ENCODE measurements around the gene DRC3. TPM values are rescaled to one million over a fixed set of nuclear protein-coding genes. Genes with fewer than 3 reads are reported as not detected.

Gene DRC3
- total and polyA plus RNA-seq, 4 donors = 4.1 to 24.6 (median 20.3) TPM

GRCh38 chr17:17963694-17964436, 8.8 kb upstream of the DRC3 start:
- no peak overlapping the region for H3K4me3 ChIP-seq (ENCODE audit: low read depth, low read length)
- DNase-seq (ENCODE audit: low read depth in 4 of 6, low spot score in 6 of 6) = no peak
- no peaks in the 10 kb centered on the region for H3K27me3 ChIP-seq (ENCODE audit: control insufficient read depth, insufficient read depth, low read length)
- H3K4me1 ChIP-seq (ENCODE audit: control insufficient read depth, insufficient read depth, low read length) = peaks cover 9% of the 10 kb centered on the region
- WGBS (ENCODE audit: insufficient coverage) = no CpG with 5 or more reads among the region's 7 CpGs
- no peaks in the 10 kb centered on the region for H3K36me3 ChIP-seq (ENCODE audit: control insufficient read depth, insufficient read depth, low read length)
- H3K9me3 ChIP-seq (ENCODE audit: control insufficient read depth, insufficient read depth, low read length) = no peaks in the 10 kb centered on the region
- no peak overlapping the region for H3K27ac ChIP-seq (ENCODE audit: low read depth, low read length)

- H3K4me3 ChIP-seq (ENCODE audit: low read depth, low read length) = no peak overlapping the region
- no peaks in the 10 kb centered on the region for H3K9me3 ChIP-seq (ENCODE audit: control insufficient read depth, insufficient read depth, low read length)
- no peaks in the 10 kb centered on the region for H3K27me3 ChIP-seq (ENCODE audit: control insufficient read depth, insufficient read depth, low read length)
- no peak overlapping the region for H3K27ac ChIP-seq (ENCODE audit: low read depth, low read length)
- H3K4me1 ChIP-seq (ENCODE audit: control insufficient read depth, insufficient read depth, low read length) = peaks cover 5% of the 10 kb centered on the region
- H3K36me3 ChIP-seq (ENCODE audit: control insufficient read depth, insufficient read depth, low read length) = no peaks in the 10 kb centered on the region
- 85% methylated on average over 2 of the region's 4 CpGs for WGBS (ENCODE audit: insufficient coverage)
- no peak for DNase-seq (ENCODE audit: low read depth in 4 of 6, low spot score in 6 of 6)
These were observed 8.0 kb upstream of the DRC3 start for GRCh38 chr17:17964710-17965109.

- 79% methylated on average over 2 of the region's 2 CpGs for WGBS (ENCODE audit: insufficient coverage)
- H3K27ac ChIP-seq (ENCODE audit: low read depth, low read length) = no peak overlapping the region
These were observed 7.4 kb upstream of the DRC3 start for GRCh38 chr17:17965152-17965721.

GRCh38 chr17:17966399-17966798, 6.3 kb upstream of the DRC3 start:
- Histone ChIP-seq H3K9me3 (ENCODE audit: control insufficient read depth, insufficient read depth, low read length) (no peaks in the 10 kb centered on the region), H3K4me1 (ENCODE audit: control insufficient read depth, insufficient read depth, low read length) (peaks cover 3% of the 10 kb centered on the region), H3K27me3 (ENCODE audit: control insufficient read depth, insufficient read depth, low read length) (no peaks in the 10 kb centered on the region), H3K4me3 (ENCODE audit: low read depth, low read length) (no peak overlapping the region), H3K27ac (ENCODE audit: low read depth, low read length) (no peak overlapping the region), H3K36me3 (ENCODE audit: control insufficient read depth, insufficient read depth, low read length) (no peaks in the 10 kb centered on the region)
- DNase-seq (ENCODE audit: low read depth in 4 of 6, low spot score in 6 of 6) = no peak
- 86% methylated on average over 1 of the region's 3 CpGs for WGBS (ENCODE audit: insufficient coverage)

More at GRCh38 chr17:17965152-17965721, 7.4 kb upstream of the DRC3 start:
- peaks cover 3% of the 10 kb centered on the region for H3K4me1 ChIP-seq (ENCODE audit: control insufficient read depth, insufficient read depth, low read length)
- H3K4me3 ChIP-seq (ENCODE audit: low read depth, low read length) = no peak overlapping the region
- DNase-seq (ENCODE audit: low read depth in 4 of 6, low spot score in 6 of 6) = no peak
- no peaks in the 10 kb centered on the region for H3K9me3 ChIP-seq (ENCODE audit: control insufficient read depth, insufficient read depth, low read length)
- no peaks in the 10 kb centered on the region for H3K36me3 ChIP-seq (ENCODE audit: control insufficient read depth, insufficient read depth, low read length)
- H3K27me3 ChIP-seq (ENCODE audit: control insufficient read depth, insufficient read depth, low read length) = no peaks in the 10 kb centered on the region

GRCh38 chr17:17970699-17971430, 1.8 kb upstream of the DRC3 start:
- H3K9me3 ChIP-seq (ENCODE audit: control insufficient read depth, insufficient read depth, low read length) = no peaks in the 10 kb centered on the region
- DNase-seq (ENCODE audit: low read depth in 4 of 6, low spot score in 6 of 6) = no peak
- 60% methylated on average over 1 of the region's 1 CpG for WGBS (ENCODE audit: insufficient coverage)
- peak overlapping the region; percentile 72 for H3K27ac ChIP-seq (ENCODE audit: low read depth, low read length)
- H3K4me3 ChIP-seq (ENCODE audit: low read depth, low read length) = peak overlapping the region; percentile 71
- peaks cover 9% of the 10 kb centered on the region for H3K4me1 ChIP-seq (ENCODE audit: control insufficient read depth, insufficient read depth, low read length)
- H3K27me3 ChIP-seq (ENCODE audit: control insufficient read depth, insufficient read depth, low read length) = no peaks in the 10 kb centered on the region
- no peaks in the 10 kb centered on the region for H3K36me3 ChIP-seq (ENCODE audit: control insufficient read depth, insufficient read depth, low read length)

GRCh38 chr17:17971431-17972125, 1.1 kb upstream of the DRC3 start:
- no peaks in the 10 kb centered on the region for H3K36me3 ChIP-seq (ENCODE audit: control insufficient read depth, insufficient read depth, low read length)
- 2% methylated on average over 32 of the region's 33 CpGs for WGBS (ENCODE audit: insufficient coverage)
- peak in 2 of 6 donors; percentile 40 to 66 for DNase-seq (ENCODE audit: low read depth in 4 of 6, low spot score in 6 of 6)
- H3K4me1 ChIP-seq (ENCODE audit: control insufficient read depth, insufficient read depth, low read length) = peaks cover 9% of the 10 kb centered on the region
- no peaks in the 10 kb centered on the region for H3K27me3 ChIP-seq (ENCODE audit: control insufficient read depth, insufficient read depth, low read length)
- peak overlapping the region; percentile 72 for H3K27ac ChIP-seq (ENCODE audit: low read depth, low read length)
- no peaks in the 10 kb centered on the region for H3K9me3 ChIP-seq (ENCODE audit: control insufficient read depth, insufficient read depth, low read length)
- peak overlapping the region; percentile 71 for H3K4me3 ChIP-seq (ENCODE audit: low read depth, low read length)

- H3K4me1 ChIP-seq (ENCODE audit: control insufficient read depth, insufficient read depth, low read length) = peaks cover 9% of the 10 kb centered on the region
- peaks cover 8% of the 10 kb centered on the region for H3K36me3 ChIP-seq (ENCODE audit: control insufficient read depth, insufficient read depth, low read length)
- H3K27me3 ChIP-seq (ENCODE audit: control insufficient read depth, insufficient read depth, low read length) = no peaks in the 10 kb centered on the region
- no peaks in the 10 kb centered on the region for H3K9me3 ChIP-seq (ENCODE audit: control insufficient read depth, insufficient read depth, low read length)
- DNase-seq (ENCODE audit: low read depth in 4 of 6, low spot score in 6 of 6) = no peak
- peak overlapping the region; percentile 82 for H3K4me3 ChIP-seq (ENCODE audit: low read depth, low read length)
- peak overlapping the region; percentile 83 for H3K27ac ChIP-seq (ENCODE audit: low read depth, low read length)
- WGBS (ENCODE audit: insufficient coverage) = 0% methylated on average over 10 of the region's 13 CpGs
These were observed 241 bp downstream of the DRC3 start for GRCh38 chr17:17972952-17973254.

GRCh38 chr17:17975436-17975835, 2.8 kb downstream of the DRC3 start:
- peaks cover 15% of the 10 kb centered on the region for H3K4me1 ChIP-seq (ENCODE audit: control insufficient read depth, insufficient read depth, low read length)
- no peak for DNase-seq (ENCODE audit: low read depth in 4 of 6, low spot score in 6 of 6)
- 62% methylated on average over 3 of the region's 8 CpGs for WGBS (ENCODE audit: insufficient coverage)
- no peak overlapping the region for H3K4me3 ChIP-seq (ENCODE audit: low read depth, low read length)
- peaks cover 18% of the 10 kb centered on the region for H3K36me3 ChIP-seq (ENCODE audit: control insufficient read depth, insufficient read depth, low read length)
- no peaks in the 10 kb centered on the region for H3K27me3 ChIP-seq (ENCODE audit: control insufficient read depth, insufficient read depth, low read length)
- H3K27ac ChIP-seq (ENCODE audit: low read depth, low read length) = no peak overlapping the region
- H3K9me3 ChIP-seq (ENCODE audit: control insufficient read depth, insufficient read depth, low read length) = no peaks in the 10 kb centered on the region

GRCh38 chr17:17976931-17977570, 4.4 kb downstream of the DRC3 start:
- Histone ChIP-seq H3K4me1 (ENCODE audit: control insufficient read depth, insufficient read depth, low read length) (peaks cover 13% of the 10 kb centered on the region), H3K36me3 (ENCODE audit: control insufficient read depth, insufficient read depth, low read length) (peaks cover 21% of the 10 kb centered on the region), H3K4me3 (ENCODE audit: low read depth, low read length) (no peak overlapping the region), H3K27me3 (ENCODE audit: control insufficient read depth, insufficient read depth, low read length) (no peaks in the 10 kb centered on the region), H3K27ac (ENCODE audit: low read depth, low read length) (no peak overlapping the region), H3K9me3 (ENCODE audit: control insufficient read depth, insufficient read depth, low read length) (no peaks in the 10 kb centered on the region)
- DNase-seq (ENCODE audit: low read depth in 4 of 6, low spot score in 6 of 6) = no peak
- 88% methylated on average over 7 of the region's 10 CpGs for WGBS (ENCODE audit: insufficient coverage)

All from spinal cord (tissue), 10 donors.